ENCODE data around the gene KCNIP3.

KCNIP3 gene

GRCh38 chr2:95343429-95344214, 46.5 kb downstream of the KCNIP3 start:
- no peak overlapping the region for H3K4me3 ChIP-seq (ENCODE audit: low read length)
- H3K27me3 ChIP-seq (ENCODE audit: control insufficient read depth, insufficient read depth, low read length): peaks cover 32% of the 10 kb centered on the region
- no peaks in the 10 kb centered on the region for H3K9me3 ChIP-seq (ENCODE audit: control insufficient read depth, insufficient read depth, low read length)
- H3K36me3 ChIP-seq (ENCODE audit: control insufficient read depth, insufficient read depth, low read length): no peaks in the 10 kb centered on the region
- no CpG with 5 or more reads among the region's 7 CpGs for WGBS (ENCODE audit: insufficient coverage, insufficient read length)
- DNase-seq (ENCODE audit: low read depth, low spot score): no peak
- no peak overlapping the region for H3K27ac ChIP-seq (ENCODE audit: low read length)
- H3K4me1 ChIP-seq (ENCODE audit: control insufficient read depth, insufficient read depth, low read length): no peaks in the 10 kb centered on the region

DNA sequence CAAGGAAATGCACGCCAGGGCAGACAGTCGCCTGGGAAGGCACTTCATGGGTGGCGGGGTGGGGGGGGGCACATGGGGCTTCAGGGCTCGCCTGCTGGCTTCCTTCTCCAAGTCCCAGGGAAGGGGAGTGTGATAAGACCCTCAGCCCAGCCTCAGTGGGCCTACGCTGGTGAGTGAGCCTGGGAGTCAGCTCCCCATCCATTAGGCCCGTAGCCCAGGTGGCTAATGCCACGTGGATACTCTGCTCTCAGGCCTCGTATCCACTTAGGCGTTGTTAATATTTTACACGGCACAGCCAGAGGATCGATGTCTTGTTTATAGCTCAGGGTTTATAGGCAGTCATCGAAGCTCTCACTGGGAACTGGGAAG, 47.1 kb downstream of the KCNIP3 start:
- no peak for DNase-seq (ENCODE audit: low read depth, low spot score)
- Histone ChIP-seq H3K27me3 (ENCODE audit: control insufficient read depth, insufficient read depth, low read length) (peaks cover 32% of the 10 kb centered on the region), H3K36me3 (ENCODE audit: control insufficient read depth, insufficient read depth, low read length) (no peaks in the 10 kb centered on the region), H3K4me1 (ENCODE audit: control insufficient read depth, insufficient read depth, low read length) (no peaks in the 10 kb centered on the region), H3K4me3 (ENCODE audit: low read length) (no peak overlapping the region), H3K27ac (ENCODE audit: low read length) (no peak overlapping the region), H3K9me3 (ENCODE audit: control insufficient read depth, insufficient read depth, low read length) (no peaks in the 10 kb centered on the region)
- WGBS (ENCODE audit: insufficient coverage, insufficient read length): no CpG with 5 or more reads among the region's 12 CpGs

- Histone ChIP-seq H3K9me3 (ENCODE audit: control insufficient read depth, insufficient read depth, low read length) (no peaks in the 10 kb centered on the region), H3K27ac (ENCODE audit: low read length) (no peak overlapping the region), H3K4me3 (ENCODE audit: low read length) (no peak overlapping the region), H3K36me3 (ENCODE audit: control insufficient read depth, insufficient read depth, low read length) (no peaks in the 10 kb centered on the region), H3K27me3 (ENCODE audit: control insufficient read depth, insufficient read depth, low read length) (peaks cover 32% of the 10 kb centered on the region), H3K4me1 (ENCODE audit: control insufficient read depth, insufficient read depth, low read length) (no peaks in the 10 kb centered on the region)
- no peak for DNase-seq (ENCODE audit: low read depth, low spot score)
- no CpG with 5 or more reads among the region's 4 CpGs for WGBS (ENCODE audit: insufficient coverage, insufficient read length)
Observed at GRCh38 chr2:95344656-95345055, 47.5 kb downstream of the KCNIP3 start.

- WGBS (ENCODE audit: insufficient coverage, insufficient read length): no CpG with 5 or more reads among the region's 24 CpGs
- no peak overlapping the region for H3K27ac ChIP-seq (ENCODE audit: low read length)
- no peaks in the 10 kb centered on the region for H3K9me3 ChIP-seq (ENCODE audit: control insufficient read depth, insufficient read depth, low read length)
- peak overlapping the region; percentile 42; the same call in 1 of the 2 replicates for H3K4me3 ChIP-seq (ENCODE audit: low read length)
- H3K4me1 ChIP-seq (ENCODE audit: control insufficient read depth, insufficient read depth, low read length): no peaks in the 10 kb centered on the region
- no peak for DNase-seq (ENCODE audit: low read depth, low spot score)
- H3K27me3 ChIP-seq (ENCODE audit: control insufficient read depth, insufficient read depth, low read length): peaks cover 32% of the 10 kb centered on the region
- H3K36me3 ChIP-seq (ENCODE audit: control insufficient read depth, insufficient read depth, low read length): no peaks in the 10 kb centered on the region
Observed at GRCh38 chr2:95345081-95345562, 48.0 kb downstream of the KCNIP3 start.

DNA sequence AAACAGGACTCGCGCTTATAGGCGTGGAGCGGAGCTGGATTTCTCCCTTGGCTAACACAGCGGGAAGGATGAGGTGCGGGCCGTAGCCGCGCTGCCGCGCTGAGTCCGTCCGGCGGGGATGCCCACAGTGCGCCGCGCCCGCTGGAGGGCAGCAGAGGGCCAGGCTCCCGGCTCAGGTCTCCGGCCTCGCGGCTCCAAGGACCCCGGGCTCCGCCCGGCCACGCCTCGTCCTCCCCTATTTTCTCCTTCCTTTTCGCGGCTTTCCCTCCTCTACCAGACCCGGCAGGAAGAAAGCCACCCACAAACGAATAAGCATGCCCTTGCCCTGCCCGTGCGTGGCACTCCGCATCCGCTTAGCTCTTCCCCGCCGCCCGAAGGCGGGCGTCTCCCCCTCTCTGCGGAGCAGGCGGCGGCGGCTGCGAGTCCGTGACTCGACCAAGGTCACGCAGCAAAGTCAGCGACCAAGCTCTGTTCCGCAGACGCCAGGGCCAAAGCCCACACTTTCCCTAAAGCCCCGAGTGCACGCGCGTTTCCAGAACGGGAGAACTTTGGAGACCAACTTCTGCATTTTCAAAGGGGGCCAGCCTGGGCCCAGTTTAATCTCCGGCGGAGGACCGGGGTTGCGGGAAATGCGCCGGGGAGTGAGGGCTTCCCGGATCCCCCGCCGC, 48.5 kb downstream of the KCNIP3 start:
- no peaks in the 10 kb centered on the region for H3K36me3 ChIP-seq (ENCODE audit: control insufficient read depth, insufficient read depth, low read length)
- peak overlapping the region; percentile 42; the same call in 1 of the 2 replicates for H3K4me3 ChIP-seq (ENCODE audit: low read length)
- no peaks in the 10 kb centered on the region for H3K9me3 ChIP-seq (ENCODE audit: control insufficient read depth, insufficient read depth, low read length)
- DNase-seq (ENCODE audit: low read depth, low spot score): peak; percentile 43
- H3K27me3 ChIP-seq (ENCODE audit: control insufficient read depth, insufficient read depth, low read length): peaks cover 32% of the 10 kb centered on the region
- H3K27ac ChIP-seq (ENCODE audit: low read length): no peak overlapping the region
- WGBS (ENCODE audit: insufficient coverage, insufficient read length): no CpG with 5 or more reads among the region's 65 CpGs
- no peaks in the 10 kb centered on the region for H3K4me1 ChIP-seq (ENCODE audit: control insufficient read depth, insufficient read depth, low read length)

GRCh38 chr2:95346231-95346737, 49.1 kb downstream of the KCNIP3 start:
- Histone ChIP-seq H3K9me3 (ENCODE audit: control insufficient read depth, insufficient read depth, low read length) (no peaks in the 10 kb centered on the region), H3K27ac (ENCODE audit: low read length) (no peak overlapping the region), H3K36me3 (ENCODE audit: control insufficient read depth, insufficient read depth, low read length) (no peaks in the 10 kb centered on the region), H3K4me3 (ENCODE audit: low read length) (peak overlapping the region; percentile 42; the same call in 1 of the 2 replicates), H3K4me1 (ENCODE audit: control insufficient read depth, insufficient read depth, low read length) (no peaks in the 10 kb centered on the region), H3K27me3 (ENCODE audit: control insufficient read depth, insufficient read depth, low read length) (peaks cover 32% of the 10 kb centered on the region)
- DNase-seq (ENCODE audit: low read depth, low spot score): no peak
- no CpG with 5 or more reads among the region's 88 CpGs for WGBS (ENCODE audit: insufficient coverage, insufficient read length)

- Histone ChIP-seq H3K27me3 (ENCODE audit: control insufficient read depth, insufficient read depth, low read length) (peaks cover 32% of the 10 kb centered on the region), H3K9me3 (ENCODE audit: control insufficient read depth, insufficient read depth, low read length) (no peaks in the 10 kb centered on the region), H3K27ac (ENCODE audit: low read length) (no peak overlapping the region), H3K36me3 (ENCODE audit: control insufficient read depth, insufficient read depth, low read length) (no peaks in the 10 kb centered on the region), H3K4me3 (ENCODE audit: low read length) (peak overlapping the region; percentile 42; the same call in 1 of the 2 replicates), H3K4me1 (ENCODE audit: control insufficient read depth, insufficient read depth, low read length) (no peaks in the 10 kb centered on the region)
- no CpG with 5 or more reads among the region's 78 CpGs for WGBS (ENCODE audit: insufficient coverage, insufficient read length)
- DNase-seq (ENCODE audit: low read depth, low spot score): no peak
Observed at GRCh38 chr2:95346738-95347671, 49.9 kb downstream of the KCNIP3 start.

GRCh38 chr2:95347681-95348608, 50.8 kb downstream of the KCNIP3 start:
- Histone ChIP-seq H3K36me3 (ENCODE audit: control insufficient read depth, insufficient read depth, low read length) (no peaks in the 10 kb centered on the region), H3K4me3 (ENCODE audit: low read length) (no peak overlapping the region), H3K27me3 (ENCODE audit: control insufficient read depth, insufficient read depth, low read length) (peaks cover 32% of the 10 kb centered on the region), H3K4me1 (ENCODE audit: control insufficient read depth, insufficient read depth, low read length) (no peaks in the 10 kb centered on the region), H3K27ac (ENCODE audit: low read length) (no peak overlapping the region), H3K9me3 (ENCODE audit: control insufficient read depth, insufficient read depth, low read length) (no peaks in the 10 kb centered on the region)
- no peak for DNase-seq (ENCODE audit: low read depth, low spot score)
- WGBS (ENCODE audit: insufficient coverage, insufficient read length): no CpG with 5 or more reads among the region's 22 CpGs

Measured in iPS DF 6.9 (cell line).